GM06990 (cell line): Measurements from ENCODE around the gene DRAM1.

Experiments
- DNase-seq: peaks from one replicate; pipeline ENCODE4 v3.0.0-alpha.2; 2011; ENCODE audit not compliant: insufficient read length; ENCODE audit errors: extremely low read depth
- H3K27me3 ChIP-seq: replicated peaks from 2 replicates; pipeline ENCODE4 v1.6.0; 2011; ENCODE audit warnings: low read length; ENCODE audit not compliant: control insufficient read depth, insufficient read depth
- H3K36me3 ChIP-seq: 2 replicates; pipeline ENCODE4 v1.5.1; 2011; ENCODE audit warnings: low read length; ENCODE audit not compliant: control insufficient read depth, insufficient read depth
- H3K4me3 ChIP-seq: replicated peaks from 2 replicates; pipeline ENCODE4 v1.5.1; 2011; ENCODE audit warnings: low read depth, mild to moderate bottlenecking, control low read depth, low read length
- TF ChIP-seq, protein P1 (sequence below): IDR thresholded peaks from 2 replicates; pipeline ENCODE4 v1.5.1; 2011; ENCODE audit warnings: low read length, control low read depth, mild to moderate bottlenecking, inconsistent platforms; ENCODE audit not compliant: insufficient read depth, poor library complexity, severe bottlenecking

Gene DRAM1

DNA sequence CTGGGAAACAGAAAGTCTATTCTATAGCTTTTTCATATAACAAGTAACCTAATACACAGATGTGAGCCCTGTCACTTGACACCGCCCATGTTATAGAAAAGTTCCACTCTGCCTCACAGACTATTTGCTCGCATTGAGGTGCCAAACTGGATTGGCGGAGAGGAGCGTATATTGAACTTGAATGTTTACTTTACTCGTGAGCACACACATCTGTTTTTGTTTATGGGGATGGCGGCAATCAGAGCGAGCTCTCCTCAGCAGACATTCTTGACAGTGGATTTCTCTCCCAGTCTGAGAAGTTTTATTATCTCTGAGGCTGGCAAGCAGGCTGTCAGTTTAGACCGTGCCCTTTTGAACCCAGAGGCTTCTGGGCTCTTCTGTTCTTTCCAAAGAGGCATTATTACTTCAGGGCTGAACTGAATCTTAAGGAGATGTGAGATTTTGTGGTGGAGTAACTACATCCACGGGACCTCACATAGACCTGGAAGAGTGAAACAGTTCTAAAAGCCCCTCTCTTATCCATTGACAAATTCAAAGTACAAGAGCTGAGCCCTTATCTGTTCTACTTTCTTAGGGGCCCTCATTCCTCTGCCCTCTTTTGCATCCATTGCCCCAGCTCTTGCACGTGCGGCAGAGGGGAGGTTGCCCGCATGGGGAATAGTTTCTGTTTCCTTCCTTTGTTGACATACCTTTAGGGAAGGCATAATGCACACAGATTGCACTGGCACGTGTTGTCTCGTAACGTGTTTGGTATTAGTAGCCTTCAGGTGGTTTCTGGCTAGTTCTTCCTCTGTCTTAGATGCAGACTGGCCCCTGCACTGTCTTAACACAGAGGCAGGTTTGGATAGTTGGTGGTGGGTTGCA lies 68.2 kb downstream of the DRAM1 start:
- peaks cover 24% of the 10 kb centered on the region for H3K36me3 ChIP-seq
- no peak for DNase-seq
- H3K27me3 ChIP-seq = no peaks in the 10 kb centered on the region
- H3K4me3 ChIP-seq = no peak overlapping the region
- TF ChIP-seq, protein P1, sequence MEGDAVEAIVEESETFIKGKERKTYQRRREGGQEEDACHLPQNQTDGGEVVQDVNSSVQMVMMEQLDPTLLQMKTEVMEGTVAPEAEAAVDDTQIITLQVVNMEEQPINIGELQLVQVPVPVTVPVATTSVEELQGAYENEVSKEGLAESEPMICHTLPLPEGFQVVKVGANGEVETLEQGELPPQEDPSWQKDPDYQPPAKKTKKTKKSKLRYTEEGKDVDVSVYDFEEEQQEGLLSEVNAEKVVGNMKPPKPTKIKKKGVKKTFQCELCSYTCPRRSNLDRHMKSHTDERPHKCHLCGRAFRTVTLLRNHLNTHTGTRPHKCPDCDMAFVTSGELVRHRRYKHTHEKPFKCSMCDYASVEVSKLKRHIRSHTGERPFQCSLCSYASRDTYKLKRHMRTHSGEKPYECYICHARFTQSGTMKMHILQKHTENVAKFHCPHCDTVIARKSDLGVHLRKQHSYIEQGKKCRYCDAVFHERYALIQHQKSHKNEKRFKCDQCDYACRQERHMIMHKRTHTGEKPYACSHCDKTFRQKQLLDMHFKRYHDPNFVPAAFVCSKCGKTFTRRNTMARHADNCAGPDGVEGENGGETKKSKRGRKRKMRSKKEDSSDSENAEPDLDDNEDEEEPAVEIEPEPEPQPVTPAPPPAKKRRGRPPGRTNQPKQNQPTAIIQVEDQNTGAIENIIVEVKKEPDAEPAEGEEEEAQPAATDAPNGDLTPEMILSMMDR = no peak

DNA sequence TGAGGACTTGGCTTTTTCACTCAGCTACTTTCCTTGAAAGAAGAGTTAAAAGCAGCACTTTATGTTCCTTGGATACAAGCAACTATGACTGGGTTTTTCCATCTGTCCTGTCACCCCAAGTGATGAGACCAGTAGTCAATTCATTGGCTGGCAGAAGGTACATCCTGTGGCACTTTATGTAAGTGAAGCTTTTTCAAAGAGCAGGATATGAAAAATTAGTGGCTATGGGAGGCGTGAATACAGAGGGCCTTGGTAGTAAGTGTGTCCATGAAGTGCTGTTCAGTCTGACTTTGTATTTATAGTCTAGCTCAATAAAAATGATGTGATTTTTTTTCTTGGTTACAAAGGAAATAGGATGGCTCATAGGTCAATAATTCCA lies 68.8 kb downstream of the DRAM1 start:
- DNase-seq = no peak

DNA sequence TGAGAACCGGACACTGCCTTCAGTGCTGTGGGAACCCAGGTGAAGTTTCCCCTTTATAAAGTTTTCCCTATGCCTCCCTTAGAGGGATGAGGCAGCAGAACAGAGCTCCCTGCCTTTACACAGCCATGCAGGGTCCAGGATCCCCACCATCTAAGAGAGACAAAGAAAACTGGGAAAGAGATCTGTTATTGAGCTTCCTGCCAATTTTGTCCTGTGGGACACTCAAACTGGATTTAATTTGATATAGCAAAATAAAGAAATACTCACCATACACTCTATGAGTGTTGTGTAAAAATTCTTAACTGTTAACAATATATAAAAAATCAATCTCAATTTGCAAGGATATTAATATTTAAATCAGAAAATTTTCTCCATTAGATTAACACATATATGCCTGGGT lies 69.9 kb downstream of the DRAM1 start:
- Histone ChIP-seq H3K36me3 (peaks cover 27% of the 10 kb centered on the region), H3K4me3 (no peak overlapping the region), H3K27me3 (no peaks in the 10 kb centered on the region)
- TF ChIP-seq, protein P1 = no peak
- DNase-seq = no peak

More for the DNA sequence above, 68.8 kb downstream of the DRAM1 start:
- peaks cover 24% of the 10 kb centered on the region for H3K36me3 ChIP-seq
- TF ChIP-seq, protein P1 = no peak
- no peaks in the 10 kb centered on the region for H3K27me3 ChIP-seq
- no peak overlapping the region for H3K4me3 ChIP-seq

DNA sequence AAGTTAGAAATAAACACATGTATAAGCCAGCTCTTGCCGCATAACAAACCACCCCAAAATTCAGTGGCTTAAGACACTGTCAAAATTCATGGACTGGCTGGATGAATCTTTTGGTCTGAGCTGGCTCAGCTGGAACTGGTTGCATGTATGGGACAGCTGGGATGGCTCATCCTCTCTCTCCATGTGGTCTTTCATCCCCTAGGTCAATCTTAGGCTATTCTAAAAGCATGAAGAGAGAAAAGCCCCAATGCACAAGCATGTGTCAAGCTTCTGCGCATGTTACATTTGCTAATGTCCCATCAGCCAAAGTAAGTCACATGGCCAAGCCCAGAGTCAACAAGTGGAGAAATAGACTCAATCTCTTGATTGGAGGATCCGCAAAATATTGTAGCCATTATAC lies 71.0 kb downstream of the DRAM1 start:
- DNase-seq = no peak
- H3K27me3 ChIP-seq = no peaks in the 10 kb centered on the region
- TF ChIP-seq, protein P1 = no peak
- H3K36me3 ChIP-seq = peaks cover 27% of the 10 kb centered on the region
- H3K4me3 ChIP-seq = no peak overlapping the region

DNA sequence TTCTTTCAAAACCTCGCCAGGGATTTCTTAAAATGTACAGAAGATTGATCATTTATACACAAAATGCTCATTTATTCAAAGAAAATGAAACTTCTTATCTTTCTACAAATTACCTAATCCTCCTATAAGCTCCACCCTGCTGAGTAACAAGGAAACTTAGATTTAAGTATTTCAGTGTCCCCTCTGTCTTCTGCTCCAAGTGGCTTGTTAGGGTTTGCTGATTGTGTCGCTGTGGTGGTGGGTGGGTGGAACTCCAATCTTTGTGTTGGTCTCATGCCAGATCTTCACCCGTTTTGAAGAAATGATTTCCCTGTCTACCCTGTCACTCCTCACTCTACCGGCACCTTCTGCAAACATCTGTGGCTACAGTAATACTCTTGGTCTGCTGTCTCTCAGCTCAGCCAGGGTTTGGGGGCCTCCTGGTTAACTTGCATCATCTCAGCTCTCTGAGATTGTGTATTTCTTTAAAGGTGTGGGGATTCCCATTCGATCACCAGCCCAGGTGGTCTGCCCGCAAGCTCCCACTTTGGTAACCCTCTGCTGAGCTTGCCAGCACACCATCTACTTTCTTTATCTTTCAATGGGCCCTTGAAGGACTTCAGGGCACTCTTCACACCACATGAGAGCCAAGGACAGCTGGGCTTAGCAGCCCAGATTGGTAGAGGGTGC lies 73.8 kb downstream of the DRAM1 start:
- Histone ChIP-seq H3K4me3 (no peak overlapping the region), H3K27me3 (no peaks in the 10 kb centered on the region), H3K36me3 (peaks cover 22% of the 10 kb centered on the region)
- TF ChIP-seq, protein P1 = no peak
- DNase-seq = no peak
